Subcutaneous adipose tissue (tissue), 4 donors: ENCODE results near the gene ALG2. TPM values are rescaled to one million over a fixed set of nuclear protein-coding genes. Genes with fewer than 3 reads are reported as not detected.

ENCODE experiments used
- total RNA-seq, 4 donors: library from RNA; depleted of rRNA; stranded (reverse); fragments of >200 nt; gene quantifications; one replicate each; pipeline ENCODE4 v1.1.0, GENCODE V29; 2016
- TF ChIP-seq, protein P1 (sequence below): fragments of 450-650 bp; IDR thresholded peaks from one replicate; pipeline ENCODE4 v1.5.1; 2016; ENCODE audit warnings: low read depth, mild to moderate bottlenecking, control low read depth, antibody characterized with exemption, moderate library complexity

Gene ALG2
- total RNA-seq, 4 donors from 2014 or later = 17.0 to 39.1 (median 22.4) TPM

DNA sequence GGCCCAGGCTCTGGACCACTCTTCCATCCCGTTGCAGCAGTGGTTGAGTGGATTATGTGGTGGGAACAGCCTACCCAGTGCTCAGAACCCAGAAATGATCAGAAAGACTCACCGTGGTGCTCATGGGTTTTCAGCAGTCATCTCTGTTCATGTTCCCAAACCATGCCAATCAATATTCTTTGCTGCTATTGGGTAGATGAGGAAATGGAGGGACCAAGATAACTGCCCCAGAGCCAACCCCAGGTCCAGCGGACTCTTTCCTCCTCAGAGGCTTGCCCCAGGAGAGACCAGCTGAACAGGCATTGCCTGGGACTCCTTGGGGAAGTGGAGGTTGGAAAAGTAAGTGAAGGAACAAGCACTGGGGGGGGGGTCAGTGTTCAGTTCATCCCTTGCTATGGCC is 38.1 kb downstream of the ALG2 start:
- TF ChIP-seq, protein P1, sequence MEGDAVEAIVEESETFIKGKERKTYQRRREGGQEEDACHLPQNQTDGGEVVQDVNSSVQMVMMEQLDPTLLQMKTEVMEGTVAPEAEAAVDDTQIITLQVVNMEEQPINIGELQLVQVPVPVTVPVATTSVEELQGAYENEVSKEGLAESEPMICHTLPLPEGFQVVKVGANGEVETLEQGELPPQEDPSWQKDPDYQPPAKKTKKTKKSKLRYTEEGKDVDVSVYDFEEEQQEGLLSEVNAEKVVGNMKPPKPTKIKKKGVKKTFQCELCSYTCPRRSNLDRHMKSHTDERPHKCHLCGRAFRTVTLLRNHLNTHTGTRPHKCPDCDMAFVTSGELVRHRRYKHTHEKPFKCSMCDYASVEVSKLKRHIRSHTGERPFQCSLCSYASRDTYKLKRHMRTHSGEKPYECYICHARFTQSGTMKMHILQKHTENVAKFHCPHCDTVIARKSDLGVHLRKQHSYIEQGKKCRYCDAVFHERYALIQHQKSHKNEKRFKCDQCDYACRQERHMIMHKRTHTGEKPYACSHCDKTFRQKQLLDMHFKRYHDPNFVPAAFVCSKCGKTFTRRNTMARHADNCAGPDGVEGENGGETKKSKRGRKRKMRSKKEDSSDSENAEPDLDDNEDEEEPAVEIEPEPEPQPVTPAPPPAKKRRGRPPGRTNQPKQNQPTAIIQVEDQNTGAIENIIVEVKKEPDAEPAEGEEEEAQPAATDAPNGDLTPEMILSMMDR = no peak

DNA sequence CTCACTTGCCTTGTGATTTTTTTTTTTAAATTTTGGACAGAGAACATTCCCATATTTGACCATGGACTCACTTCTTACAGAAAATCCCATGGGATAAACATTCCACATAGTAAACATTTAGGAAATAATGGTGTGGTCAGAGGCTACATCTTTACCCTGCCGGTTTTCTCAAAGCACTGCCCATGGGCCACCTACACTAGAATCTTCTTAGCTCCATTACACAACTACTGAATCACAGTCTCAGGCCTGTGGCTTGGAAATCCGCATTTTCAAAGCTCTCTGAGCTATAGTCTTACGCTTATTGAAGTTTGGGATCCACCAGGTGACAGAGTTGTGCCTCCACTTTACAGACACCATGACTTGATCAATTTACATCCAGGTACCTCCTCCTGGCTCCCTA is 39.4 kb downstream of the ALG2 start:
- TF ChIP-seq, protein P1 = no peak

DNA sequence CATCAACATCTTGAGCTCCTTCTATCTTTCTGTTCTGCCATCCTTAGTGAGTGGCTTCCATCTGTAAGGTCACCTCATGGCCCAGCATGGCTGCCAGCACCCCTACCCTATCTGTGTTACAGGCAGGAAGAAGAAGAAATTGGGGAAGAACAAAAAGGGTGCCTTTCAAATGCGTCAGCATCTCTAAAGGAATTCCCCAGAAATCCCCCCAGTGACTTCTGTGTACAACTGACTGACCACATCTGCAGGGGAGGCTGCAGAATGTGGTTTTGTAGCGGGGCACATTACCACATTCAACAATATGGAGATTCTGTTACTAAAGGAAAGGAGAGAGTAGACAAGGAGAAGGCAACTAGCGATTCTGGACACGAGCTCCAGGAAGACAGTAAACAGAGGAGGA is 40.1 kb downstream of the ALG2 start:
- TF ChIP-seq, protein P1 = no peak

DNA sequence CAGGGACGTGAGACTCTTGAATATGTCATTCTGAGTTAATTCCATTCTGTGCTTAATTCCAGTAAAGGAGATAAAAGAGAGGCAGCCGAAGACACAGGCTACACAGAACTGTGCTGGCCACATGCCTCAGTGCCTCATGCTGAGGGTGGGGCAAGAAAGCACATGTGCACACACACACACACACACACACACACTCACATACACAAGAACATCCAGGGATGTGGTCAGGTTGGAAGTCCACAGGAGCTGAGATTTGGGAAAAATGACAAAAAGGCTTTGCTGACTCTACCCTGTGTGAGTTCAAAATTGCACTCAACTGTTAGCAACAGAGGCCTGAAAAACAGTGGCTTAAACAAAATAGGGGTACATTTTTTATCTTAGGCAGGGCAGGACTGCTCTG is 40.5 kb downstream of the ALG2 start:
- TF ChIP-seq, protein P1 = no peak

DNA sequence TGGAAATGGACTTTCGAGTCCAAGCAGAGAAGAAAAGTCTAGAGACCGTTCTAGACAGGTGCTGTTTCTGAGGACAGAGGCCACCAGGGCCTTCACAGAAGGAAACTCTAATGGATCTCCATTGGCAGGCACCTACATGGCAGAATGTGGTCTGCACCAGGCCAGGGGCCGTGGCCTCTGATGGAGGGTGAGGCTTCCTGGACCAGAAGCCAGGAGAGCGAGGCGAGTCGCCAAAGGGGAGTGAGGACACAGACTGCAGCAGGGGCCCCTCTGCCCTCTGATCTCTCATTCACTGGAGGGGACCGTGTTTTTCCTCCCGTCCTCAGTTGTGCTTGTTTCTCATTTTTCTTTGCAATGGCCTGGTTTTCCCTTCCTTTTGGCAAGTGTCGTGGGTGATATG is 41.1 kb downstream of the ALG2 start:
- TF ChIP-seq, protein P1 = no peak

DNA sequence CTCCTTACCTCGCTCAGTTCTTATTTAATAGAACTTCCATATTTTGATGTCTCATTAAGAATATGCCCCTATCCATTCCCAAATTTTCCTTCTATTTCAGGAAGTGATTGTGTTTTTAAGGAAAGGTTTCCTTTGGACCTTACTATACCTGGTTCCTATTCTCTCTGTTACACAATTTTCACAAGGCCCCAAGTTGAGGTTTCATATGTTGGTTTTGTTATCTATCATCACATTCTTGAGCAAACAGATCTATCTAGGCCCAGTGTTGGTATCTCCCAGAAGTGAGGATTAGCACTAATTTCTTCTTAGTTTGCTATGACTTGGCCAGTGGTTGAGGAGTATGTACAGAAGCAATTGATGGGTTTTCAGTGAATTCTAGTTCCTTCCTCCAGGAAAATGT is 41.5 kb downstream of the ALG2 start:
- TF ChIP-seq, protein P1 = no peak

DNA sequence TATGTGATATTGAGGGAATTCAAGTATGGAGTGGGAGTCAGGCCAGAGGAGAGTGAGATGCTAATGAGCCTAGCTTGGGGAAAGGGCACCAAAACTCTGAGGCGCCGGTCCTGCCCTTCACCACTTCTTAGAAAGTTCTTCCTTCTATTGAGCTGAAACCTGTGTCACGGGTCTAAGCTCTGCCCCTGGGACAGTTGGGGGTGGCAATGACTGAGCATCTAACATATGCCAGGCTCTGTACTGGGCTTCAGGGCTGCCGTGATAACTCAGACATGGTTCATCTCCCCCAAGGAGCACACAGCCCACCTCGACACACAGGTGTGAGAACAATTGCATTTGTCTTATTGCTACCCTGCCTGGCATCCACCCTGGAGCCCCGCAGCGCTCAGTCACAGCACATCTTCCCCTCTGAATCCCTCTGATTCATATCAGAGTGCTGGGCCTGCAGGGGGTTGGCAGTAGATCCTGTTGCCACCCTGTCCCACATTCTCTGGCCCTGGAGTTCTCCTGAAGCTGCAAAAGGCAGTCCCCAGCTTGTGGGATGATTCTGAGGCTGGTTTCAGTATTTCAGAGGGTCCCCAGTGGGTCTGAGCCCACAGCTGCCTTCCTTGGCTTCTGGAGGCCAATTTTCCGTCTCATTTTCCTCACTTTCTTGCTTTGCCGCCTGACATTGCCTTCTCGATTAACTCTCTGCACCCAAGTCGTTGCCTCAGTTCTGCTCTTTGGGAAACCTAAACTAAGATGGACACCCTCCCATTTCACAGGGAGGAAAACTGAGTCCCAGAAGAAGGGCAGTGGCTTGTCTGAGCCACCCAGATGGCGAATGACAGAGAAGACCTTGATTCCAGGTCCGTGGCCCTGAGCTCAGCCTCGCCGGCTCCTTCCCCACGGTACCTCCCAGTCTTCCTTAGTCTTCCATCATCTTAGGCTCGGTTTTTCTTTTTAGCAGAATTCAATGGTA is 42.5 kb downstream of the ALG2 start:
- TF ChIP-seq, protein P1 = no peak
